HG03045 (cell line): Measurements from ENCODE around the gene FANCI.

Experiments used
- ATAC-seq: cut with Tn5 transposase; IDR thresholded peaks from one replicate; pipeline ENCODE4 v1.9.1; 2021; ENCODE audit warnings: mild to moderate bottlenecking, moderate library complexity; ENCODE audit not compliant: unreplicated experiment

FANCI gene

DNA sequence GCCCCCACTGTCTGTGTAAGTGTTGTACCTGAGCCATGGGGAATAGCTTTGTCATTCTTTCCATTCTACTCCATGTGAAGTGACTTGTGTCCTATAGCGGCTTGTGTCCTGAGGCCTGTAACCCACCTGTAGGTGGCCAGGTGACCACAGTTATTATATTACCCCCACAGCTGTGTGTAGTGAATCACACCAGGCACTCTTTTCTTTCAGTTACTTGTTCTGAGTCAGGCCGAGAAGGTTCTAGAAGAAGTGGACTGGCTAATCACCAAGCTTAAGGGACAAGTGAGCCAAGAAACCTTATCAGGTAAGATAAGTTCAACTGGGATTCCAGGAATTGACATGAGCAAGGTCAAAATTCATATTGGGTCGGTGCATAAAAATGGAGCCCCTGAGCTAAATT is 61.6 kb downstream of the FANCI start:
- ATAC-seq = no peak

DNA sequence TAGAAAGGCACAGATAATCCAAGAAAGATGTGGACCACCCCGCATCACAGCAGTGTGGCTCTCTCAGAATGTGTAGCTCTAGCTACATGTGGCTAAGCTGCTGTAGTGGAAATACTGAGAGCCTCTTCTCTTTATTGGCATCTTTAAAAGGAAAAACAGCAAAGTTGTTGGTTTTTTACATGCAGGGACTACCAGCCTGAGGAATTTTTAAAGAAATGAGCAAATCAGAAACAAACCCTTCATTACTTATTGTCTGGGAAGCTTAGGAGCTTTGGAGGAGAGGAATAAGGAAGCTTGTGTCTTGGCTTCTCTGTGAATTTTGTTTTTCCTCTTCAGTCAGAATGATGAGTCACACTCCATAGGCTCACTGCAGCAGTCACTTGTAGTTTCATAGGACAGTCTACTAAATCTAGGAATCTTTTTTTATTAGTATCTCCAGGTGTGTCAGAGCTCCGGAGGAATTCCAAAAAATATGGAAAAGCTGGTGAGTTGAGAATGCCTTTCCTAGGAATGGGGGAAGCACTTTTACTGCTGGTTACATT is 63.3 kb downstream of the FANCI start:
- ATAC-seq = no peak

- no peak for ATAC-seq
Measured at GRCh38 chr15:89307791-89308190, 64.0 kb downstream of the FANCI start.

DNA sequence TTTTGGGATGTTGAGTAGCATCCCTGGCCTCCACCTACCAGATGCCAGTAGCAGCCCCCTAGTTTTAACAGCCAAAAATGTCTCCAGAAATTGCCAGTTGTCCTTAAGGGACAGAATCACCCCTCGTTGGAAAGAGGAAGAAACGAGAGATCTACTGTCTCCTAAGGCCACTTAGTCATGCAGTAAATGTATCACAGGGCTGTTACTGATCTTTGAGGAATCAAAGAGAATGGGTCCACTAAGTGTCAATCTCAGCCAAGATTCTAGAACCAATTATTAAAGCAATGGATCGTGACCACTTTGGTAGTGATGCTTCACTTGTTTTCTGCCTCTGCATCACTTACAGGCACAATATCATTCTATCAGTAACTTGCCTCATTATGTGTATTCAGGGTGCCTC is 64.5 kb downstream of the FANCI start:
- no peak for ATAC-seq

DNA sequence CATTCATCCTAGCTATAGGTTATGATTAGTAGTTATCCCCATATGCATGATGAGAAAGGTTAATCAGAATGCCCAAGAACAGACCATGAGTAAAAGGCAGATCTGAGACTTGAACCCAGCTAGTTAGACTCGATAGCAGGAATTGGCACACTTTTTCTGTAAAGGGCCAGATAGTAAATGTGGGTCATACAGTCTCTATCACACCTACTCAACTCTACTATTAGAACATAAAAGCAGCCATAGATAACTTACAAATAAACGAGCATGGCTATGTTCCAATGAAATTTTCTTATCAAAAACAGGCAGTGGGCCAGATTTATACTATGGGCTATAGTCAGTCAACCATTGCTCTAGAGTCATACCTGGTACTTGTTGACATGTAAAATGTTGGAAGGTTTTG is 66.2 kb downstream of the FANCI start:
- no peak for ATAC-seq

- no peak for ATAC-seq
Measured at GRCh38 chr15:89315375-89315929, 71.7 kb downstream of the FANCI start.

DNA sequence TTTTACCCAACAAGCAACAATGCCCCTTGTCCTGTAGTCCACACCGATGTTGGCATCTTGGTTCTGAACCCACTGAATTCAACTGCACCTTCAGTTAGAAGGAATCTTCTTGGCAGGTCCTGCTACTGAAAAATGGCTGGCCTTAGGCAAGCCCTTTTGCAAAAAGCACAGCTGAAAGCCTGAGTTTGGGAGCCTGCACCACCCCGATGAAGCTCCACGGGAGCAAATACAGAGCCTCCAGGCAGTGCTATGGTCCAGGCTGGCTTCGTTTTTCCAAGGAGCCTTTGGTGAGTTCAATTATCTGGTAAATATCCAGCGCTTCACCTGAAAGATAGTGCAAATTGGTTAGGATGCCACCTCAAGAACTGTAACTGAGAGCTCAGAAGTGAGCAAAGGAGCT is 72.7 kb downstream of the FANCI start:
- no peak for ATAC-seq

DNA sequence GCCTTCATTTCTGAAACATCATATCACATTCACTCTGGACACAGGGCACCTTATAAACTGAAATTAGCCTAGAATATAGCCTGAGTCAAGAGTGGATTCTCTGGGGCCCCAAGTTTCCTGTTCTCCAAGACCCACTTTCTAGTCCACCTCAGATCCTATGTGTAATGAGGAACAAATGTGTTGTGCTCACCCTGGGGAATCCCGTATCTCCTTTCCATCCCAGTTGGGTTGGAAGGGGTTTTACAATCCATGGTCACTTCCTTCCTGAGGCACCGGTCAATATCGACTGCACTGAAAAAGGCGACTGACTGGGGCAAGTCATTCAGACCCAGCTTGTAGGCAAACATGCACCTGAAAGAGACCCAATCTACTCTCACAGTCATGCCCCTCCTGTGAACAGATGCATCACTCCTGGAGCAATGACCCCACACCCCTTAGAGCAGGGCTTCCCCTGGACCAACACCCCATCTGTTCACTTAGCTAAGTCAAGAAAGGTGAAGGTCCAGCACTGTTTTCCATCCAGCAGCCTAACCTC is 73.5 kb downstream of the FANCI start:
- no peak for ATAC-seq

- ATAC-seq = no peak
Measured at GRCh38 chr15:89319678-89320077, 75.9 kb downstream of the FANCI start.

DNA sequence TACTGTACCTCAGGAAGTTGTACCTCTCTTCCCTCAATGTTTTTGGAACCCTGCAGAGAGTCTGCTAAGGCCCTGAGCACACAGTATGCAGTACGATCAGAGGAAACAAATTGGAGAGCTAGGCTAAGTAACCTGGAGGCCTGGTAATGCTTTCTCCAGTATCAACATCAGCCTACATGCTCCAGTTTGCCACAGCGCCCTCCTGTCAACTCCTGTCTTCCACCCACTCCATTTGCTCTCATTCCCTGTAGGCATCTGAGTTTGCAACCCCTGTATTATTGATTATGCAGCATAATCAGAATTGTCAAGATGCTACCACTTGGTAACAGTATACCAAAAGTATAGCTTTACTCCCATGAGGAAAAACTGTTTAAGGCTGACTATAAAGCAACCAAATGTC is 76.4 kb downstream of the FANCI start:
- no peak for ATAC-seq

DNA sequence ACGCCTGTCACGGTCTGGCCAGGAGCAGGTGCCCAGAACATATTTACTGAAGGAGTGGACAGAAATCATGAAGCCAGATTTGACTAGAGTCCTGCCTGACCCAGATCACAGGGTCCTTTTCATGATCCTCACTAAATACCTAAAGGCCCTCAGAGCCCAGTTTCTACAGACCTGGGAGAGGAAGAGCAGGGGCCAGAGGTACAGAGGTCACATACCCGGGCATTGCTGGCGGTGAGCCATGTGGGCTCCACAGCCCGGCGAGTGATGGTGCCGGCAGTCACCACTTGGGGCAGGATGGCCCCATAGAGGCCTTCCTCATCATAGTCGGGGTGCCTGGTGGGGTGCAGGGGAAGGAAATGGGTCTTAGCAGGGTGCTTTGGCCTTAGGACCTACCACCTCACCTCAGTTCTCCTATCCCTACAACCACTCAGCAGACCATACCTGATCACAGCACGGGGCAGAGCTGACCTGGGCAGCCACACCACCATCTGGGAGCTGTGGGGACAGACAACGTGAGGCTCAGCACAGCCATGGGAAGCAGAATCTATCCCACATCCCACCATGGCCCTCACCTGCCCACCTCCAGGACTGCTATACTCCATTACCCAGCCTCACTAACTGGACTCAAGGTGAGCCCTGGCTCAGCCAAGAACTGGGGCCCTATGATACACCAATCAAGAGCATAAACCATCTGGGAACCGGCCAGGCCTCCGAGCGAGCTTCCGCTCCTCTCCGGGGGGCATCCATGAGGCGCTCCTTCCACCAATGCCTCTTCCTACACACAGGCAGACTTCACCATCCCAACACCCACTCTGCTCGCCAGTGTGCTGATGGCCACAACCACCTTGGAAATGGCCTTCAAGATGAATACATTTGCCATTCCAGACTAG is 78.0 kb downstream of the FANCI start:
- no peak for ATAC-seq

DNA sequence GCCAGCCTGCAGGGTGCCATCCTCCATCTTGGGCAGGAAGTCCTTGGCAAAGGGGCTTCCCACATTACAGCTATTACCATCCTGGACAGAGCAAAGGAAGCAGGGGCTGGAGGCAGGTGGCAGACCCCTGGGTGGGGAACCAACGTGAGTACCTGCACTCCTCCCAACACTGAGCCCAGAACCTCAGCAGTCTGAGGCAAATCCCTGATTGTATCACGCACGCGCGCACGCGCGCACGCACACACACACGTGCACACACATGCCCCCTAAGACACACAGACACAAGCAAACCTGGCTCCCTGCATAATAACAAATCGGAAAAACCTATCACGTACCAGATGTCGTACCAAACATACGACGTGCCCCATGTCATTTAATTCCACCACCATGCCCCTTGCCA is 79.0 kb downstream of the FANCI start:
- ATAC-seq = no peak

DNA sequence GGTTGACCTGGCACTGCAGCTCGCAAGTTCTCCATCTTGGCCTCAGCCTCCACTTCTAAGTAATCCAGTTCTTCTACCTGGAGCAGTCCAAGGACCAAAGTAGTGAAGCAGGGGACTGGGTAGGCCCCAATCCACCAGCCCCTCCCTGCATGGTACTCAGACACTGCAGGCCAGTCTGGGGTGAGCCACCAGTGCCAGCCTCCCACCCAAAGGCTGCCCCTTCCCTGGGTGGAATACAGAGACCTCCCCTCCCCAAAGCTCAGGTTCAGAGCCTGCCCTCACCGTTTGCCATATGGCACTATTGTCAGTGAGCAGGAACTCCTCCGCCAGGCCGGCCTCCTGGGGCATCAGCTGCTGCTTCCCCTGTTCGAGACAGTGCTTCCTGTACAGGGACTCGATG is 80.0 kb downstream of the FANCI start:
- ATAC-seq = no peak

GRCh38 chr15:89325039-89325803 is 81.4 kb downstream of the FANCI start:
- ATAC-seq = no peak

- ATAC-seq = no peak
Measured at GRCh38 chr15:89326316-89326715, 82.5 kb downstream of the FANCI start.

DNA sequence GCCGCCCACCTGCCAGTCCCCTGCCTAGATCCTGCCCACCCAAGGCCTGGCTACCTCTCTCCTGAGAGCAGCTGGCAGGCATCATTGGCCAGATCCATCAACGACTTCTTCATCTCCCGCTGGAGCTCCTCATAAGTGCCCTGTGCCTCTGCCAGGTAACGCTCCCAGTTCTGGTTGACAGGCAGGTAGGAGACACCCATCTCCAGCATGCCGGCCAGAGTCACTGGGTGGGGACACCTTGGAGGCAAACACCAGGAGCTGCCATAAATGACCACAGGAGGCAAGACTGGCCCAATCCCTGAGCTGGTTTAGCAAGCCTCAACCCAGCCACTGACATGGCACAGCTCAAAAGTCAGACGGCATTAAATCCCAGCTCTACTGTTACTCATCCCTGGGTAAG is 83.3 kb downstream of the FANCI start:
- no peak for ATAC-seq

DNA sequence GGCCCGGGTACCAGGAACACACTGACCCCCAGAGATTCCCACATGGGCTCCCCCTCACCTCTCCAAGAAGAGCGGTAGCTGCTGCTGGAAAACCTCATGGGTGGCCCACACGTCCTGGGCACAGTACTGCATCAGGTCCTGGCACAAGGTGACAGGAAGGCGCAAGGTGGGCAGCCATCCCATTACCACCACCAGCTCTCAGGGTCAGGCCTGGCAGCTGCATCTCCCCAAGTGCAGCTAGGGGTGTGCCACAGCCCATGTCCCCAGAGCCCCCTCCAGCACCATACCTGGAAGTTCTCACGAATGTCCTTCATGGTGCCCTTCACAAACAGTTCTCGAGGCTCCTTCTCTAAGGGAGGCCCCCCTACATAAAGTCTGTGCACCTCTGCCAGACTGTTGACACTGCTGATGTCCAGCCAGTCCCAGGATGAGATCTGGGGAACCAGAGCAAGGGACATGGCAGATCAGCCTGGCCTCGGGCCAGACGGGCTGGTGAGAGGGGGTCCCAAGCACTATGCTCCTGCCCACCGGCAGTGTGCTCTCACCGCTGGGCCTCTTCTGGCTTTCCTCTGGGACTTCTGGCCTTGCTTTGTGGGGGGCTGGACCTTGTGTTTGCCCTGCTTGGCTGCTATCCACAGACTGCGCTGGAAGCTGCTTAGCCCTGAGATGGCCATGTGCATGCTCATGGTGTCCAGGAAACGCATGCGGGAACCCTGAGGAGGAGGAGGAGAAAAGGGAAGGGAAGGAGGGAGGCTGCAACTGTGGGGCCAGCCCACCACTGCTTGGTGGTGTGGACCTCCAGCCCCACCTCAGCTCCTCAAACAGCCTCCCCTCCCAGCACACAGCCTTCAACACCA is 84.8 kb downstream of the FANCI start:
- no peak for ATAC-seq

DNA sequence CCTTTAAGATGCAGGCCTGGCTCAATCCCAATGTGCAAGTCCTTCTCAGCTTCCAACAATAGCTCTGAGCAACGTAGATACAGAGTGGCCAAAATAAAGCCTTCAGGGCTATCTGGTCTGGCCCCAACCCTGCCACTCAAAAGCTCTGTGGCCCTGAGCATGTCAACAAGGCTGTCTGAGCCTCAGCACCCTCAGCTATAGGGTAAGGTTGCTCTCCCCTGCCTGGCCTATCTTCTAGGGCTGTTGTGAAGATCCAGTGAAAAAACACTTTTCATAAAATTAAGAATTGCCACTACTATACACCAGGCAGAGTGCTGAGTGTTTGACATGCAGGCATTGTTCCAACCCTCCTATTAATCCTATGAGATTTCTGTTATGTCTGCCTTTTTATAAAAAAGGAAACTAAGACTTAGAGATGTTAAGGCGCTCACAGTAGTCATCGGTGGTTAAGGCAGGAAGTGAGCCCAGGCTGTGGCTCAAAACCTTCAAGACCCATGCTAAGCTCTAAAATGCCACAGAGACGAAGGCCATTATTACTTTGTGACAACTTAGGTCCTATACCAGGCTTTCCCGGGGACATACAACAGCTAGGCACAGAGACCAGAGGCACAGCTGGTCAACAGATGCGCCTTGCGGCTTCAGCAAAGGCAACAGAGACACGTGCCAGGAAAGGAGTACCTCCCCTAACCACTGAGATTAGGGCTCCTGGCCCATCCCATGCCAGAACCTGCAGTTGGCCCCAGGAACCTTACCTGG is 85.7 kb downstream of the FANCI start:
- ATAC-seq = no peak

- no peak for ATAC-seq
Measured at GRCh38 chr15:89330119-89330518, 86.3 kb downstream of the FANCI start.
